Tibial artery (tissue), 4 donors: ENCODE measurements around the gene FRMD4A.

ENCODE experiments used
- DNase-seq, 2 donors: peaks; one replicate each; pipeline ENCODE4 v3.0.0-alpha.2; 2019
- H3K27ac ChIP-seq, 2 donors: fragments of 200-600 bp; sonication (generic) in 1 of 2; 1 replicate in 1 of 2; 2 replicates in 1 of 2; pipeline ENCODE4 v1.5.1; 2018 to 2019; ENCODE audit warnings: mild to moderate bottlenecking in 1 of 2
- H3K27me3 ChIP-seq, 2 donors: fragments of 200-600 bp; sonication (generic) in 1 of 2; one replicate each; pipeline versions ENCODE4 v1.5.1 to v1.6.0; 2016 to 2019
- H3K36me3 ChIP-seq, 3 donors: fragments of 200-600 bp; sonication (generic) in 2 of 3; one replicate each; pipeline ENCODE4 v1.5.1; 2016 to 2019; ENCODE audit warnings: mild to moderate bottlenecking in 2 of 3
- H3K4me1 ChIP-seq, 4 donors: fragments of 200-600 bp; sonication (generic) in 2 of 4; 1 replicate in 3 of 4; 2 replicates in 1 of 4; pipeline ENCODE4 v1.5.1; 2016 to 2019
- H3K4me3 ChIP-seq, 2 donors: fragments of 200-600 bp; sonication (generic) in 1 of 2; 1 replicate in 1 of 2; 2 replicates in 1 of 2; pipeline ENCODE4 v1.5.1; 2018 to 2019; ENCODE audit warnings: mild to moderate bottlenecking in 2 of 2
- H3K9me3 ChIP-seq, 3 donors: fragments of 200-600 bp; sonication (generic) in 1 of 3; one replicate each; pipeline ENCODE4 v1.5.1; 2016 to 2019
- intact Hi-C: fragments of 100-400 bp; cut with DNase I; formaldehyde crosslinking; loops from one replicate; pipeline ENCODE4 v1.15.0; 2023; ENCODE audit warnings: low total_unique reads
- TF ChIP-seq, protein P1 (sequence below), 2 experiments: fragments of 200-600 bp in 1 of 2; fragments of 450-650 bp in 1 of 2; IDR thresholded peaks; one replicate each; pipeline ENCODE4 v1.5.1; 2017 to 2019; ENCODE audit warnings: antibody characterized with exemption in 2 of 2, mild to moderate bottlenecking in 1 of 2, moderate library complexity in 1 of 2

FRMD4A gene

DNA sequence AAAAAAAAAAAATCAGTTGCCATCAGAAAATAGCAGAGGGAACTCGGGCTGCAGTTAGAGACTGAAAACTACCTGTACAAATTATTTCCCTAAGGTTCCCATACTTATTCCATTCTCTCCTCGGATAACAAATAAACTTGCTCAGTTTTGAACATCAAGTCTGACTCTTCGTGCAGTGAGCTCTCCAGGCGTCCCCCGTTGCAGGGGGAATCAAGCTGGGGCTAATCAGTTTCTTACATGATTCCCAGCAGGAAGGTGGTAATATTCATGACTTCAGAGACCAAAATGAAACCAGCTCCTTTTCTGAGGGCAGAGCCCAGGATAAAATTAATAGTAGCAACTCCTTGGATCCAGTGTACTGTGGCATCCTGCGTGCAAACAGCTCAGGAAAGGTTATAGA, 135.3 kb downstream of the FRMD4A start:
- no peak overlapping the region for H3K4me3 ChIP-seq
- no peaks in the 10 kb centered on the region for H3K4me1 ChIP-seq
- TF ChIP-seq, protein P1, sequence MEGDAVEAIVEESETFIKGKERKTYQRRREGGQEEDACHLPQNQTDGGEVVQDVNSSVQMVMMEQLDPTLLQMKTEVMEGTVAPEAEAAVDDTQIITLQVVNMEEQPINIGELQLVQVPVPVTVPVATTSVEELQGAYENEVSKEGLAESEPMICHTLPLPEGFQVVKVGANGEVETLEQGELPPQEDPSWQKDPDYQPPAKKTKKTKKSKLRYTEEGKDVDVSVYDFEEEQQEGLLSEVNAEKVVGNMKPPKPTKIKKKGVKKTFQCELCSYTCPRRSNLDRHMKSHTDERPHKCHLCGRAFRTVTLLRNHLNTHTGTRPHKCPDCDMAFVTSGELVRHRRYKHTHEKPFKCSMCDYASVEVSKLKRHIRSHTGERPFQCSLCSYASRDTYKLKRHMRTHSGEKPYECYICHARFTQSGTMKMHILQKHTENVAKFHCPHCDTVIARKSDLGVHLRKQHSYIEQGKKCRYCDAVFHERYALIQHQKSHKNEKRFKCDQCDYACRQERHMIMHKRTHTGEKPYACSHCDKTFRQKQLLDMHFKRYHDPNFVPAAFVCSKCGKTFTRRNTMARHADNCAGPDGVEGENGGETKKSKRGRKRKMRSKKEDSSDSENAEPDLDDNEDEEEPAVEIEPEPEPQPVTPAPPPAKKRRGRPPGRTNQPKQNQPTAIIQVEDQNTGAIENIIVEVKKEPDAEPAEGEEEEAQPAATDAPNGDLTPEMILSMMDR (IDR thresholded peaks at IDR 0.05): no peak
- no peak for DNase-seq
- no peak overlapping the region for H3K27ac ChIP-seq
- H3K36me3 ChIP-seq: no peaks in the 10 kb centered on the region
- peaks cover 0 to 38% of the 10 kb centered on the region in 2 donors for H3K27me3 ChIP-seq
- intact Hi-C loops: loop anchor here (5.0 kb wide), 2 partner anchors 282 to 413 kb away; no protein-coding TSS in a partner anchor
- H3K9me3 ChIP-seq: no peaks in the 10 kb centered on the region

DNA sequence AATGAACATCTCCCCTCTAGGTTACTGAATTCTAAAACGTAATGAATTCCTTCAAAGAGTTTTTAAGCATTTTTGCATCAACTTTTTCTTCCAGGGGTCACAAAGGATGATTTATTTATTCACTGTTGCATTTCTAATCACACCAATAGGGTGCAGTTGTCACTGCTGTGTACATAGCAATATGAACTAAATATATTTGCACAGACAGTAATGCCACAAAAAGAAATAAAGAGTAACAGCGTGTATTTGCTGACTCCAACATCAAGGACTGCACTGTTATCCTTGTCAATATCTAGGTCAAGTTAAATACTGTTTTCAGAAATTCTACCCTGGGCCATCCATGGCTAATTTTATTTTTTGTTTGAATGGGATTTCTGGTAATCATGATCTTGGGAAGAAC, 138.0 kb downstream of the FRMD4A start:
- no peak overlapping the region for H3K27ac ChIP-seq
- no peaks in the 10 kb centered on the region for H3K36me3 ChIP-seq
- TF ChIP-seq, protein P1 (IDR thresholded peaks at IDR 0.05): no peak
- no peak for DNase-seq
- H3K9me3 ChIP-seq: no peaks in the 10 kb centered on the region
- intact Hi-C loops: no loop called here
- H3K4me3 ChIP-seq: no peak overlapping the region
- peaks cover 0 to 29% of the 10 kb centered on the region in 2 donors for H3K27me3 ChIP-seq
- H3K4me1 ChIP-seq: no peaks in the 10 kb centered on the region

DNA sequence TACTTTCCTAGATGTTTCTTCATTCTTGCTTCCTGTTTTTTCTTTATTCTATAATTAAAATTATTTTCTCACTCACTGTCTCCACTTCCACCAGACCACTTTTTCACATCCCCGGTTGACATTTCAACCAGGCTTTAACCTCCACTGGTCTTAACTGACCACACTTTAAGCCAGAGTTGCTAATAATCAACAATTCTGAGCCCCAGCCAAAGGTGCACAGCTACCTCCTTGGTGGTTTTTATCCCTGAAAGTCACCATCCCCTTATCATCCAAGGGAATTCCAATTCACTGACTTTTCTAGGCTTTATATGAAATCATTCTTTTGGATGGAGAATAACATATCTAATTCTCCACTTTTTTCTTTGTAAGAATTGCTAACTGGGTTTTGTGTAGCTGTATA, 138.9 kb downstream of the FRMD4A start:
- Histone ChIP-seq H3K4me1 (no peaks in the 10 kb centered on the region), H3K27ac (no peak overlapping the region), H3K4me3 (no peak overlapping the region), H3K9me3 (no peaks in the 10 kb centered on the region), H3K36me3 (no peaks in the 10 kb centered on the region), H3K27me3 (peaks cover 0 to 25% of the 10 kb centered on the region in 2 donors)
- intact Hi-C loops: no loop called here
- no peak for DNase-seq
- TF ChIP-seq, protein P1 (IDR thresholded peaks at IDR 0.05): no peak

DNA sequence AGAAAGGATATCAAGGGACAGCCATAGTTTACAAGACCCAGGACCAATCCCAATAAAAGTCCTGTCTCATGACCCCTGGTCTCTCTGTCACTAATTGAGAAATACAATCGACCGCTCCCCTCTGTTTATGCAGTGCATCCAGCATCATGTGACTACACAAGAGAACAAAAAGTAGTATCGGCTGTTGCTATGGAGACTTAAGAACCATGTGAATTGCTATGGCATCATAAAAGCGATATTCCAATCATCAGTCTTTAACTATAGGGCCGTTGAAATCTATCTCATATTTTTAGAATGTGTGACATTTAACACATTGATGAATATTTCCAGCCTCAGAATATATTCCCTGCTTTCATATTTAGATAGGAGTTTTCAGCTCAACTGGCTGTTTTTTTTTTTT, 139.3 kb downstream of the FRMD4A start:
- no peaks in the 10 kb centered on the region for H3K36me3 ChIP-seq
- no peaks in the 10 kb centered on the region for H3K4me1 ChIP-seq
- peaks cover 0 to 23% of the 10 kb centered on the region in 2 donors for H3K27me3 ChIP-seq
- H3K4me3 ChIP-seq: no peak overlapping the region
- DNase-seq: no peak
- H3K9me3 ChIP-seq: no peaks in the 10 kb centered on the region
- TF ChIP-seq, protein P1 (IDR thresholded peaks at IDR 0.05): no peak
- no peak overlapping the region for H3K27ac ChIP-seq
- intact Hi-C loops: no loop called here

DNA sequence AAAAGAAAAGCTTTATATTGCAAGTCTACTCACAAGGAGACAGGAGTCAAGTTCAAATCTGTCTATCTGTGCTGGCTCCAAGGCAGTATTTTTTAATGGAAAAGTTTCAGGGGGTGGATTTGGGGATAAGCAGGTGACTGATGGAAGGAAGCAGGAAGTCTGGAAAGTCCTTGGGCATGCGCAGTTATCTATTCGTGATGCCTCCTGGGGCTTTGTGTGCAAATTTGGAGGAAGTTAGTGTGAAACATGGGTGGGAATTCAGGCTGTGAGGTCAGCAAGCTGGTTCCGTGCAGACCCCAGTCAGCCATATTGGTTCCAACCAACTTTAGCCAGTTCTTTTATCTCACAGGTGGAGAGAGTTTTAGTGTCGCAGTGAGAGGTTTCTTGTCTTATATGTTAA, 140.0 kb downstream of the FRMD4A start:
- no peak for DNase-seq
- Histone ChIP-seq H3K27me3 (peaks cover 0 to 21% of the 10 kb centered on the region in 2 donors), H3K4me3 (no peak overlapping the region), H3K4me1 (no peaks in the 10 kb centered on the region), H3K27ac (no peak overlapping the region), H3K9me3 (no peaks in the 10 kb centered on the region), H3K36me3 (no peaks in the 10 kb centered on the region)
- TF ChIP-seq, protein P1 (IDR thresholded peaks at IDR 0.05): no peak
- intact Hi-C loops: no loop called here

DNA sequence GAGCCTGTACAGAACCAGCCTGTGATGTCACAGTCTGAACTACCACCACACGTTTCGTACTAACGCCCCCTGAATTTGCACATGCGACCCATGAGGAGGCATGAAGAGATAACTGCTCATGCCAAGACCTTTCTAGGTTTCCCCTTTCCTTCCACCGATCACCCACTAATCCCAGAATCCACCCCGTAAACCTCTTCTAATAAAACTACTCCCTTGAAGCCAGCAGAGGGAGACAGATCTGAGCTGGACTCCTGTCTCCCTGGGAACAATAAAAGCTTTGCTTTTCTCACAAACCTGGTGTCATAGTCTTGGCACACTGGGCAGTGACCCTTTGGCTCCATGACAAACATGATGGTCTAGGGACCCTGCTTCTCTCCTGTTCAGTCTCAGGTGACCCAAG, 144.5 kb downstream of the FRMD4A start:
- H3K27ac ChIP-seq: no peak overlapping the region
- no peaks in the 10 kb centered on the region for H3K9me3 ChIP-seq
- no peak for DNase-seq
- no peaks in the 10 kb centered on the region for H3K36me3 ChIP-seq
- intact Hi-C loops: no loop called here
- H3K27me3 ChIP-seq: peaks cover 0 to 42% of the 10 kb centered on the region in 2 donors
- H3K4me1 ChIP-seq: no peaks in the 10 kb centered on the region
- no peak overlapping the region for H3K4me3 ChIP-seq
- TF ChIP-seq, protein P1 (IDR thresholded peaks at IDR 0.05): no peak
